ENCODE data around the gene AHI1.

GRCh38 chr6:135310291-135310690, 187.2 kb downstream of the AHI1 start:
- TF ChIP-seq, protein P1, sequence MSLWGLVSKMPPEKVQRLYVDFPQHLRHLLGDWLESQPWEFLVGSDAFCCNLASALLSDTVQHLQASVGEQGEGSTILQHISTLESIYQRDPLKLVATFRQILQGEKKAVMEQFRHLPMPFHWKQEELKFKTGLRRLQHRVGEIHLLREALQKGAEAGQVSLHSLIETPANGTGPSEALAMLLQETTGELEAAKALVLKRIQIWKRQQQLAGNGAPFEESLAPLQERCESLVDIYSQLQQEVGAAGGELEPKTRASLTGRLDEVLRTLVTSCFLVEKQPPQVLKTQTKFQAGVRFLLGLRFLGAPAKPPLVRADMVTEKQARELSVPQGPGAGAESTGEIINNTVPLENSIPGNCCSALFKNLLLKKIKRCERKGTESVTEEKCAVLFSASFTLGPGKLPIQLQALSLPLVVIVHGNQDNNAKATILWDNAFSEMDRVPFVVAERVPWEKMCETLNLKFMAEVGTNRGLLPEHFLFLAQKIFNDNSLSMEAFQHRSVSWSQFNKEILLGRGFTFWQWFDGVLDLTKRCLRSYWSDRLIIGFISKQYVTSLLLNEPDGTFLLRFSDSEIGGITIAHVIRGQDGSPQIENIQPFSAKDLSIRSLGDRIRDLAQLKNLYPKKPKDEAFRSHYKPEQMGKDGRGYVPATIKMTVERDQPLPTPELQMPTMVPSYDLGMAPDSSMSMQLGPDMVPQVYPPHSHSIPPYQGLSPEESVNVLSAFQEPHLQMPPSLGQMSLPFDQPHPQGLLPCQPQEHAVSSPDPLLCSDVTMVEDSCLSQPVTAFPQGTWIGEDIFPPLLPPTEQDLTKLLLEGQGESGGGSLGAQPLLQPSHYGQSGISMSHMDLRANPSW (CRISPR knock-in tag; conservative IDR thresholded peaks at IDR 0.05; ENCODE audit: low read depth), result no peak
- TF ChIP-seq, protein P2, sequence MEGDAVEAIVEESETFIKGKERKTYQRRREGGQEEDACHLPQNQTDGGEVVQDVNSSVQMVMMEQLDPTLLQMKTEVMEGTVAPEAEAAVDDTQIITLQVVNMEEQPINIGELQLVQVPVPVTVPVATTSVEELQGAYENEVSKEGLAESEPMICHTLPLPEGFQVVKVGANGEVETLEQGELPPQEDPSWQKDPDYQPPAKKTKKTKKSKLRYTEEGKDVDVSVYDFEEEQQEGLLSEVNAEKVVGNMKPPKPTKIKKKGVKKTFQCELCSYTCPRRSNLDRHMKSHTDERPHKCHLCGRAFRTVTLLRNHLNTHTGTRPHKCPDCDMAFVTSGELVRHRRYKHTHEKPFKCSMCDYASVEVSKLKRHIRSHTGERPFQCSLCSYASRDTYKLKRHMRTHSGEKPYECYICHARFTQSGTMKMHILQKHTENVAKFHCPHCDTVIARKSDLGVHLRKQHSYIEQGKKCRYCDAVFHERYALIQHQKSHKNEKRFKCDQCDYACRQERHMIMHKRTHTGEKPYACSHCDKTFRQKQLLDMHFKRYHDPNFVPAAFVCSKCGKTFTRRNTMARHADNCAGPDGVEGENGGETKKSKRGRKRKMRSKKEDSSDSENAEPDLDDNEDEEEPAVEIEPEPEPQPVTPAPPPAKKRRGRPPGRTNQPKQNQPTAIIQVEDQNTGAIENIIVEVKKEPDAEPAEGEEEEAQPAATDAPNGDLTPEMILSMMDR (IDR thresholded peaks at IDR 0.05), result no peak
- TF ChIP-seq, protein P3, sequence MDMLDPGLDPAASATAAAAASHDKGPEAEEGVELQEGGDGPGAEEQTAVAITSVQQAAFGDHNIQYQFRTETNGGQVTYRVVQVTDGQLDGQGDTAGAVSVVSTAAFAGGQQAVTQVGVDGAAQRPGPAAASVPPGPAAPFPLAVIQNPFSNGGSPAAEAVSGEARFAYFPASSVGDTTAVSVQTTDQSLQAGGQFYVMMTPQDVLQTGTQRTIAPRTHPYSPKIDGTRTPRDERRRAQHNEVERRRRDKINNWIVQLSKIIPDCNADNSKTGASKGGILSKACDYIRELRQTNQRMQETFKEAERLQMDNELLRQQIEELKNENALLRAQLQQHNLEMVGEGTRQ (CRISPR knock-in tag; IDR thresholded peaks at IDR 0.05), result no peak
- TF ChIP-seq IRF2 (CRISPR knock-in tag; IDR thresholded peaks at IDR 0.05; ENCODE audit: borderline replicate concordance, low read depth), result no peak
- TF ChIP-seq, protein P4, sequence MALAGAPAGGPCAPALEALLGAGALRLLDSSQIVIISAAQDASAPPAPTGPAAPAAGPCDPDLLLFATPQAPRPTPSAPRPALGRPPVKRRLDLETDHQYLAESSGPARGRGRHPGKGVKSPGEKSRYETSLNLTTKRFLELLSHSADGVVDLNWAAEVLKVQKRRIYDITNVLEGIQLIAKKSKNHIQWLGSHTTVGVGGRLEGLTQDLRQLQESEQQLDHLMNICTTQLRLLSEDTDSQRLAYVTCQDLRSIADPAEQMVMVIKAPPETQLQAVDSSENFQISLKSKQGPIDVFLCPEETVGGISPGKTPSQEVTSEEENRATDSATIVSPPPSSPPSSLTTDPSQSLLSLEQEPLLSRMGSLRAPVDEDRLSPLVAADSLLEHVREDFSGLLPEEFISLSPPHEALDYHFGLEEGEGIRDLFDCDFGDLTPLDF (CRISPR knock-in tag; IDR thresholded peaks at IDR 0.05), result no peak
- no peak for TF ChIP-seq RORB (CRISPR knock-in tag; IDR thresholded peaks at IDR 0.05)
- TF ChIP-seq MYBL2 (CRISPR knock-in tag; IDR thresholded peaks at IDR 0.05), result no peak
- no peak for TF ChIP-seq ZNF121 (CRISPR knock-in tag; IDR thresholded peaks at IDR 0.05)

Measured in WTC11 (cell line).